Epithelial cell of proximal tubule (primary cell): Measurements from ENCODE around the gene ASPG. TPM values are rescaled to one million over a fixed set of nuclear protein-coding genes. Genes with fewer than 3 reads are reported as not detected.
A peak's percentile ranks its signal among the peaks of the same experiment; 100 is the strongest.

Experiments used
- DNase-seq: peaks from one replicate; pipeline ENCODE4 v3.0.0-alpha.2; 2011; ENCODE audit warnings: low read depth
- H3K4me3 ChIP-seq: 2 replicates; pipeline ENCODE4 v1.5.1; 2011; ENCODE audit warnings: low read depth, mild to moderate bottlenecking, low read length
- CTCF ChIP-seq: conservative IDR thresholded peaks from 2 replicates; pipeline ENCODE4 v1.5.1; 2012; ENCODE audit warnings: low read depth, mild to moderate bottlenecking, low read length
- total RNA-seq: library from RNA; depleted of rRNA; stranded (reverse); fragments of >200 nt; gene quantifications from 2 replicates; pipeline ENCODE4 v1.2.3, GENCODE V29; 2015

Gene ASPG
- total RNA-seq, 1 donor from 2014 or later, result not detected

DNA sequence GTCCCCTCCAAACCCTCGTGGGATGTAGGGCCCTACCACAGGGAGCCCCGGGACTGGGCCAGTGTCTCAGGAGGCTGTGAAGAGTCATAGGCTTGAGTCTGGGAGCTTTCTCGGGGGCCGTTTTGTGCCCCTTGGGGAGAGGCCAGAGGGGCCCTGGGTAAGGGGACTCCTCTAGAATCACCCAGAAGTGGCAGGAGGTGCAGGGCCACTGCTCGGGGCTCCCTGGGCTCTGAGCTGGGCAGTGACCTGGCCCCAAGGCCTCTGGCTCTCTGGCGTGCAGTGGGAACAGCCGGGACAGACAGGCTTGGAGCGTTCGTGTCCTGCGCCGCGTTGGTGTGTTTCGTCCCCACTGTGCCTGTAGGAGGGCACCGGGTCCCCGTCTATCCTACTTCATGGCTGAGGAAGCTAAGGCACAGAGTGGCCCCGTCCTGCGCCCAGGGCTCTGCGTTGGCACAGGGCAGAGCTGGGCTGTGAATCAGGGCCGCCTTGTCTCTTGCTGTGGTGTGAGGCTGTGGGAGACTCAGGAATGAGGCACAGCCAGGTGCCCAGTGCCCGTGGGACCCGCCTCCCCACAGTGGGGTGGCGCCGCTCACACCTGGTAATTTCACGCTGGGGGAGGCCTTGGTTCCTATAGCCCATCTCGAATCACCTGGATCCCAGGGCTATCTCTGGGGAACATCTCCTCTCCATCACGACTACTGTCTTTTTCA is 29.1 kb downstream of the ASPG start:
- TF ChIP-seq CTCF, result no peak
- DNase-seq, result no peak
- H3K4me3 ChIP-seq, result no peak overlapping the region

- no peak for TF ChIP-seq CTCF
- H3K4me3 ChIP-seq, result no peak overlapping the region
- DNase-seq, result no peak
Observed at GRCh38 chr14:104115131-104115600, 29.7 kb downstream of the ASPG start.

DNA sequence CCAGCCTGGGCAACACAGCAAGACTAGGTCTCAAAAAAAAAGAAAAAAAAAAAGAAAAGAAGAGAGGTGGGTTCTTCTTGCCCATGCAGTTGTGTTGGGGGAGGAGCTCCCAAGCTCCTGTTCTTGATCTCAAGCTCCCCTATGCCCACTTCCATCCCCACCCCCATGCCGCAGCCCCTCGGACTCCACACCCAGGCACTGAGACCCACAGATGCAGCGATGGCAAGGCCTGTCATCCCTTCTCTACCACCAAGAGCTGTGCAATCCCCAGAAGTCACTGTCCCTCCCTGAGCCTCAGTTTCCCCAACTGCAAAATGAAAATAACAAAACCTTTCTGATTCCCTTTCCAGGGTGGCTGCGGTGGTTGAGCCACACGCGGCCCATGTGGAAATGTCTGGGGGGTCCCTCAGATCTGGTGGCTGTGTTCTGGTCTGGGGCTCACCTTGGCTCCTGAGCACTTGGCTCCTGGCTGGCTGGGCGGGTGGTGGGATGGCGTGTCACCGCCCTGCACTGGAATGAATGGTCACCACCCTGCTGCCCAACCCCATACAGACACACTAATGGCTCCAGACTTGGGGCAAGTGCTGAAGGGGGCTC is 30.3 kb downstream of the ASPG start:
- H3K4me3 ChIP-seq, result no peak overlapping the region
- TF ChIP-seq CTCF, result no peak
- DNase-seq, result no peak

- TF ChIP-seq CTCF, result no peak
- peak overlapping the region; percentile 42 for H3K4me3 ChIP-seq
- DNase-seq, result no peak
Observed at GRCh38 chr14:104116288-104116755, 30.8 kb downstream of the ASPG start.

GRCh38 chr14:104116756-104117340 is 31.3 kb downstream of the ASPG start:
- no peak for TF ChIP-seq CTCF
- H3K4me3 ChIP-seq, result peak overlapping the region; percentile 42
- DNase-seq, result no peak

DNA sequence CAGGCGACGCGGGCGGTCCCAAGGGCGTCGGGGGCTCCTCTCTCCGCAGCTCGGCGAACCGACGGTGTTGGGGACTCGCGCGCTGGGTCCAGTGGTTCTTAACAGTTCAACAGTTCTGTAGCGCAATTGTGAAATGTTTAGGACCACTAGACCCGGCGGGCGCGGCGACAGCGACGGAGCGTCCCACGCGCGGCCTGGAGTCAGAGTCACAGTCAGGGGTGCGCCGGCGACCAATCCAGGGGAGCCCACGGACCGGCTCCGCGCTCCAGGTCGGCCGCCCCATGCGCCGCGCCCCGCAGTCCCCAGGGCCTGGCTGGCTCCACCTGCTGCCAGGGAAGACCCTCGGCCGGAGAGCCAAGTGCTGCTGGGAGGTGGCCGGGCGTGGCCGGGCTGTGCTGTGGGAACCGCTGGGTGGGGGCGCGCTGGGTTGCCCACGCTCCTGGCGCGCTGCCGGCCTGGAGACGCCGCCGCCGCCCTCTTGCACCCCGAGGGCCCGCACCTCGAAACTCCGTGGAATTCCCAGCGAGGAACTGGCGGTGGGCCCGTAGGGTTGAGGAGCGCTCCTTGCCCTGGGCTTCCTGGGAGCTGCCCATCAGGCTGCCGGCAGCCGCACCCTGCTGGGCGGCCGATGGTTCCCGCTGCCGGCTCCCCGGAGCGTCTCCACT is 32.0 kb downstream of the ASPG start:
- no peak for TF ChIP-seq CTCF
- no peak overlapping the region for H3K4me3 ChIP-seq
- DNase-seq, result no peak
